Measurements from ENCODE around the gene NINJ1. TPM values are rescaled to one million over a fixed set of nuclear protein-coding genes. Genes with fewer than 3 reads are reported as not detected.

The NINJ1 gene
- total and polyA plus RNA-seq, 7 donors = 28.9 to 116 (median 57.8) TPM

GRCh38 chr9:93097511-93098201 is 36.4 kb downstream of the NINJ1 start:
- 63 to 74% methylated on average over 11 of the region's 11 CpGs for WGBS, 2 donors

GRCh38 chr9:93096811-93097382 is 37.2 kb downstream of the NINJ1 start:
- Histone ChIP-seq H3K27ac (peak overlapping the region; percentile 94 to 99 (median 98)), H3K9me3 (peaks cover 0 to 3% (median 0%) of the 10 kb centered on the region in 4 donors), H3K4me1 (peaks cover 0 to 56% (median 48%) of the 10 kb centered on the region in 4 donors), H3K27me3 (no peaks in the 10 kb centered on the region), H3K36me3 (no peaks in the 10 kb centered on the region), H3K4me3 (peak overlapping the region; percentile 56 to 100 (median 92))
- TF ChIP-seq POLR2A (IDR thresholded peaks at IDR 0.05) (no peak), CTCF (IDR thresholded peaks at IDR 0.05) (no peak), EP300 (IDR thresholded peaks at IDR 0.05) (no peak), POLR2AphosphoS5 (IDR thresholded peaks at IDR 0.05) (no peak)
- WGBS, 2 donors = 12 to 14% methylated on average over 16 of the region's 16 CpGs
- intact Hi-C loops (cut with DNase I) = loop anchor here (2.0 to 10.0 kb wide), 3 partner anchors 38 to 355 kb away; partner anchors contain the start of genes BICD2, FAM120A, FAM120AOS and NINJ1
- peak; percentile 69 for DNase-seq

More at GRCh38 chr9:93097511-93098201, 36.4 kb downstream of the NINJ1 start:
- peak overlapping the region; percentile 94 to 99 (median 98) for H3K27ac ChIP-seq
- no peaks in the 10 kb centered on the region for H3K9me3 ChIP-seq
- peak overlapping the region in 3 of 4 donors; percentile 88 to 100 (median 96) for H3K4me3 ChIP-seq
- no peaks in the 10 kb centered on the region for H3K27me3 ChIP-seq
- no peak for TF ChIP-seq POLR2A (IDR thresholded peaks at IDR 0.05)
- H3K36me3 ChIP-seq = no peaks in the 10 kb centered on the region
- H3K4me1 ChIP-seq = peaks cover 0 to 56% (median 48%) of the 10 kb centered on the region in 4 donors
- intact Hi-C loops (cut with DNase I) = loop anchor here (2.0 to 10.0 kb wide), 3 partner anchors 37 to 355 kb away; partner anchors contain the start of genes BICD2, FAM120A, FAM120AOS and NINJ1
- peak; percentile 66 for DNase-seq

- intact Hi-C loops (cut with DNase I) = loop anchor here (2.0 to 10.0 kb wide), 3 partner anchors 39 to 356 kb away; partner anchors contain the start of genes BICD2, FAM120A, FAM120AOS and NINJ1
- H3K4me1 ChIP-seq = peaks cover 0 to 56% (median 48%) of the 10 kb centered on the region in 4 donors
Observed at GRCh38 chr9:93096131-93096802, 37.8 kb downstream of the NINJ1 start, which contains the start of gene CARD19. Gene CARD19, plus strand, starts transcription at chr9:93096217. Its CDS starts 129 bp downstream, at chr9:93096346.

GRCh38 chr9:93095205-93096130 is 38.6 kb downstream of the NINJ1 start:
- TF ChIP-seq POLR2A (IDR thresholded peaks at IDR 0.05) (peak; percentile 65 to 76), EP300 (IDR thresholded peaks at IDR 0.05) (no peak), POLR2AphosphoS5 (IDR thresholded peaks at IDR 0.05) (peak; percentile 75 to 86 (median 76))
- intact Hi-C loops (cut with DNase I) = loop anchor here (2.0 to 10.0 kb wide), 3 partner anchors 39 to 357 kb away; partner anchors contain the start of genes BICD2, FAM120A, FAM120AOS and NINJ1
- 3 to 5% methylated on average over 93 to 95 of the region's 95 CpGs for WGBS, 2 donors
- Histone ChIP-seq H3K4me3 (peak overlapping the region; percentile 36 to 100 (median 92)), H3K27me3 (no peaks in the 10 kb centered on the region), H3K36me3 (no peaks in the 10 kb centered on the region), H3K4me1 (peaks cover 0 to 56% (median 48%) of the 10 kb centered on the region in 4 donors), H3K9me3 (peaks cover 0 to 8% (median 0%) of the 10 kb centered on the region in 4 donors), H3K27ac (peak overlapping the region; percentile 94 to 99 (median 98))
- peak; percentile 100 for DNase-seq

More at GRCh38 chr9:93096131-93096802, 37.8 kb downstream of the NINJ1 start, which contains the start of gene CARD19:
- H3K9me3 ChIP-seq = peaks cover 0 to 8% (median 0%) of the 10 kb centered on the region in 4 donors
- no peaks in the 10 kb centered on the region for H3K27me3 ChIP-seq
- peak within 1 kb of the TSS; percentile 94 to 99 (median 98) for H3K27ac ChIP-seq
- H3K36me3 ChIP-seq = no peaks in the 10 kb centered on the region
- TF ChIP-seq CTCF (IDR thresholded peaks at IDR 0.05) (no peak), EP300 (IDR thresholded peaks at IDR 0.05) (no peak), POLR2A (IDR thresholded peaks at IDR 0.05) (peak; percentile 50 to 54), POLR2AphosphoS5 (IDR thresholded peaks at IDR 0.05) (peak; percentile 94 to 99 (median 98))
- peak; percentile 87 for DNase-seq
- H3K4me3 ChIP-seq = peak within 1 kb of the TSS; percentile 56 to 100 (median 92)
- 0% methylated on average over 65 of the region's 65 CpGs for WGBS, 2 donors
